GM19395 (cell line): ENCODE data around the gene SSX2IP.
"Not testable (repeated sequence)": the region's sequence is repeated elsewhere in the genome, so short reads cannot be mapped to it uniquely, and the experiment has no call there.

Experiments used
- ATAC-seq: cut with Tn5 transposase; IDR thresholded peaks from one replicate; pipeline ENCODE4 v1.9.1; 2021; ENCODE audit warnings: mild to moderate bottlenecking, moderate library complexity; ENCODE audit not compliant: unreplicated experiment

SSX2IP gene

GRCh38 chr1:84677415-84678099 lies 12.7 kb downstream of the SSX2IP start:
- ATAC-seq: no peak

GRCh38 chr1:84675631-84676030 lies 14.6 kb downstream of the SSX2IP start:
- no peak for ATAC-seq

GRCh38 chr1:84675106-84675505 lies 15.2 kb downstream of the SSX2IP start:
- ATAC-seq: no peak

- ATAC-seq: no peak
Observed at GRCh38 chr1:84674705-84675104, 15.6 kb downstream of the SSX2IP start.

GRCh38 chr1:84674021-84674420 lies 16.2 kb downstream of the SSX2IP start:
- no peak for ATAC-seq

GRCh38 chr1:84672080-84672854 lies 18.0 kb downstream of the SSX2IP start:
- no peak for ATAC-seq

GRCh38 chr1:84669831-84670230 lies 20.4 kb downstream of the SSX2IP start:
- no peak for ATAC-seq

- ATAC-seq: no peak
Observed at GRCh38 chr1:84668185-84668584, 22.1 kb downstream of the SSX2IP start.

GRCh38 chr1:84665703-84666317 lies 24.5 kb downstream of the SSX2IP start:
- no peak for ATAC-seq

GRCh38 chr1:84653130-84653677 lies 37.1 kb downstream of the SSX2IP start:
- ATAC-seq: no peak

- no peak for ATAC-seq
Observed at GRCh38 chr1:84644472-84644871, 45.8 kb downstream of the SSX2IP start.

- ATAC-seq: no peak
Observed at GRCh38 chr1:84643183-84643582, 47.1 kb downstream of the SSX2IP start.

GRCh38 chr1:84642774-84643173 lies 47.5 kb downstream of the SSX2IP start:
- ATAC-seq: no peak

- ATAC-seq: not testable (repeated sequence)
Observed at GRCh38 chr1:84639731-84640130, 50.5 kb downstream of the SSX2IP start.

GRCh38 chr1:84635429-84635828 lies 54.8 kb downstream of the SSX2IP start:
- ATAC-seq: no peak

GRCh38 chr1:84634536-84635205 lies 55.6 kb downstream of the SSX2IP start:
- no peak for ATAC-seq

GRCh38 chr1:84632673-84633434 lies 57.4 kb downstream of the SSX2IP start:
- ATAC-seq: no peak

GRCh38 chr1:84632137-84632536 lies 58.1 kb downstream of the SSX2IP start:
- no peak for ATAC-seq

GRCh38 chr1:84624876-84625275 lies 65.4 kb downstream of the SSX2IP start:
- no peak for ATAC-seq

GRCh38 chr1:84621553-84621952 lies 68.7 kb downstream of the SSX2IP start:
- no peak for ATAC-seq
